HepG2 (cell line): ENCODE data around the gene MRPL51. TPM values are rescaled to one million over a fixed set of nuclear protein-coding genes. Genes with fewer than 3 reads are reported as not detected.

Experiments
- ATAC-seq: fragments of 200-7000 bp; cut with Tn5 transposase; 3 replicates; pipeline ENCODE4 v1.9.1; 2020; ENCODE audit warnings: mild to moderate bottlenecking, moderate library complexity
- BruUV-seq: library from RNA; stranded (reverse); fragments of 400-500 nt; replicated peaks from 2 replicates; lab custom pipeline; 2021; lab: Mats Ljungman, UMichigan
- CTCF ChIA-PET: fragments of 300-600 bp; formaldehyde crosslinking; extraction: SDS; loops from one replicate; lab custom pipeline; 2021; ENCODE audit warnings: low total read pairs, inconsistent platforms, low intra/inter-chr PET ratio; lab: Yijun Ruan, JAX
- POLR2A ChIA-PET: fragments of 350-600 bp; sonication (Branson Sonifier 250); formaldehyde crosslinking; loops from one replicate; lab custom pipeline; 2020; ENCODE audit warnings: antibody characterized with exemption, inconsistent platforms; lab: Yijun Ruan, JAX
- DNase-seq: peaks from one replicate; pipeline ENCODE4 v3.0.0-alpha.2; 2015; ENCODE audit warnings: low spot score
- FAIRE-seq: peaks from 3 replicates; lab custom pipeline; 2011; peaks lifted over from hg19 to GRCh38; lab: Jason Lieb, UNC
- H2AFZ ChIP-seq: one replicate; pipeline ENCODE4 v1.6.1; 2011; ENCODE audit warnings: low read length, inconsistent platforms
- H3K27ac ChIP-seq: fragments of 300-600 bp; 3 replicates; pipeline ENCODE4 v1.8.0; 2011; ENCODE audit warnings: mixed run types, mild to moderate bottlenecking, mixed read lengths, low read length, inconsistent platforms; ENCODE audit not compliant: insufficient read depth; ENCODE audit errors: extremely low read length
- H3K27me3 ChIP-seq, 2 experiments: fragments of 200-600 bp in 1 of 2; 2 replicates in 1 of 2; 3 replicates in 1 of 2; pipeline versions ENCODE4 v1.6.0 to v1.8.0; 2011; ENCODE audit warnings: low read length in 2 of 2, mild to moderate bottlenecking in 2 of 2, moderate library complexity in 2 of 2, inconsistent platforms in 1 of 2; ENCODE audit not compliant: insufficient read depth in 2 of 2, control insufficient read depth in 1 of 2
- H3K36me3 ChIP-seq, 2 experiments: fragments of 200-600 bp in 1 of 2; replicated peaks in 1 of 2; 2 replicates in 1 of 2; 3 replicates in 1 of 2; pipeline versions ENCODE4 v1.5.1 to v1.8.0; 2011; ENCODE audit warnings: low read length in 2 of 2, inconsistent platforms in 1 of 2; ENCODE audit not compliant: insufficient read depth in 2 of 2, control insufficient read depth in 1 of 2
- H3K4me1 ChIP-seq: 2 replicates; pipeline ENCODE4 v1.5.1; 2012; ENCODE audit warnings: low read length, inconsistent platforms; ENCODE audit not compliant: insufficient read depth
- H3K4me2 ChIP-seq: 2 replicates; pipeline ENCODE4 v1.6.0; 2011; ENCODE audit warnings: low read depth, low read length, inconsistent platforms
- H3K4me3 ChIP-seq, 3 experiments: fragments of 200-600 bp in 1 of 3; sonication (generic), shearing (Covaris generic) in 1 of 3; replicated peaks in 1 of 3; 2 replicates each; pipeline ENCODE4 v1.5.1; 2011 to 2016; ENCODE audit warnings: low read length in 3 of 3, inconsistent platforms in 2 of 3, low read depth in 2 of 3, mild to moderate bottlenecking in 2 of 3, control low read depth in 1 of 3, mixed read lengths in 1 of 3; ENCODE audit not compliant: insufficient read depth in 1 of 3
- H3K79me2 ChIP-seq: one replicate; pipeline ENCODE4 v1.6.1; 2011; ENCODE audit warnings: low read length, inconsistent platforms; ENCODE audit not compliant: insufficient read depth
- H3K9ac ChIP-seq: 2 replicates; pipeline ENCODE4 v1.6.0; 2011; ENCODE audit warnings: mild to moderate bottlenecking, low read depth, low read length, inconsistent platforms; ENCODE audit not compliant: insufficient read depth
- H3K9me3 ChIP-seq: 2 replicates; pipeline ENCODE4 v1.5.1; 2012; ENCODE audit warnings: mild to moderate bottlenecking, low read length
- H4K20me1 ChIP-seq: 2 replicates; pipeline ENCODE4 v1.6.0; 2011; ENCODE audit warnings: inconsistent platforms, mild to moderate bottlenecking, low read length, moderate library complexity; ENCODE audit not compliant: insufficient read depth
- AGO2 ChIP-seq: fragments of 200-400 bp; formaldehyde crosslinking; optimal IDR thresholded peaks from 2 replicates; pipeline ENCODE3; 2017; ENCODE audit warnings: mild to moderate bottlenecking, low read depth, low read length, moderate library complexity
- EP300 ChIP-seq, 3 experiments: sonication (generic) in 1 of 3; formaldehyde crosslinking in 1 of 3; IDR thresholded peaks; 2 replicates each; pipeline versions ENCODE4 v1.5.1 to v1.6.1; 2011 to 2020; ENCODE audit warnings: low read depth in 2 of 3, low read length in 2 of 3, borderline replicate concordance in 1 of 3, improper control_type of control experiment in 1 of 3, mild to moderate bottlenecking in 1 of 3, missing genetic modification reagents in 1 of 3, moderate library complexity in 1 of 3
- HDAC1 ChIP-seq: sonication (generic); formaldehyde crosslinking; IDR thresholded peaks from 2 replicates; pipeline ENCODE4 v1.5.1; 2020; ENCODE audit warnings: mild to moderate bottlenecking, missing genetic modification reagents
- PITX1 ChIP-seq: sonication (generic); formaldehyde crosslinking; IDR thresholded peaks from 2 replicates; pipeline ENCODE4 v1.5.1; 2020; ENCODE audit warnings: mild to moderate bottlenecking, missing genetic modification reagents
- SALL2 ChIP-seq: sonication (generic); formaldehyde crosslinking; IDR thresholded peaks from 2 replicates; pipeline ENCODE4 v1.8.1; 2023; ENCODE audit warnings: mild to moderate bottlenecking, missing genetic modification reagents, inconsistent platforms
- ZMYM4 ChIP-seq: sonication (generic); formaldehyde crosslinking; IDR thresholded peaks from 2 replicates; pipeline ENCODE4 v1.8.1; 2023; ENCODE audit warnings: mild to moderate bottlenecking, missing genetic modification reagents
- ZNF142 ChIP-seq: sonication (generic); formaldehyde crosslinking; IDR thresholded peaks from 2 replicates; pipeline ENCODE4 v1.4.0; 2020; ENCODE audit warnings: missing genetic modification reagents
- ZNF670 ChIP-seq: sonication (generic); formaldehyde crosslinking; IDR thresholded peaks from 2 replicates; pipeline ENCODE4 v1.8.0; 2022; ENCODE audit warnings: mild to moderate bottlenecking, missing genetic modification reagents, borderline replicate concordance
- ZNF691 ChIP-seq: sonication (generic); formaldehyde crosslinking; IDR thresholded peaks from 2 replicates; pipeline ENCODE4 v1.4.0; 2020; ENCODE audit warnings: missing genetic modification reagents, low read depth, mild to moderate bottlenecking, borderline replicate concordance
- WGBS: methylation state at CpG from one replicate; pipeline ENCODE4 v1.1.6; 2017; ENCODE audit warnings: low lambda C conversion rate; 5-methylcytosine and 5-hydroxymethylcytosine counted together
- in situ Hi-C: cut with HindIII; loops from 2 replicates; pipeline ENCODE4 v1.10.0; 2017; ENCODE audit warnings: low pct_unique_long_range_greater_than_20kb; ENCODE audit not compliant: extremely low pct_ligation_motif_present
- intact Hi-C: fragments of 100-400 bp; cut with micrococcal nuclease; formaldehyde crosslinking; loops from one replicate; pipeline ENCODE4 v1.10.0; 2022; ENCODE audit not compliant: unreplicated experiment
- polyA plus RNA-seq, 8 experiments: library from polyadenylated mRNA; depleted of rRNA in 3 of 8; stranded (reverse) in 7 of 8; unstranded in 1 of 8; fragments of >200 nt; fragmentation: Illumina TruSeq in 4 of 8; extraction: Trizol in 4 of 8; gene quantifications; 2 replicates each; pipeline versions ENCODE4 v1.2.1 to v1.2.3, GENCODE V29; 2011 to 2016; ENCODE audit warnings: low read depth in 4 of 8, missing spikeins in 1 of 8, mixed read lengths in 1 of 8; ENCODE audit not compliant: insufficient read depth in 1 of 8
- total RNA-seq, 5 experiments: library from RNA; depleted of rRNA; stranded (reverse); fragments of >200 nt; fragmentation: Illumina TruSeq; extraction: Trizol; gene quantifications; 2 replicates each; pipeline ENCODE4 v1.2.3, GENCODE V29; 2016; ENCODE audit warnings: low read depth in 1 of 5
- TF ChIP-seq, protein P1 (sequence below): sonication (generic); formaldehyde crosslinking; IDR thresholded peaks from 2 replicates; pipeline ENCODE4 v1.4.0; 2020; ENCODE audit warnings: missing genetic modification reagents

The MRPL51 gene
- total and polyA plus RNA-seq, 2 of the 13 experiments (the other 11 are each of a cell fraction or from before 2014, with no cell fraction given), result 64.8 to 278 TPM

DNA sequence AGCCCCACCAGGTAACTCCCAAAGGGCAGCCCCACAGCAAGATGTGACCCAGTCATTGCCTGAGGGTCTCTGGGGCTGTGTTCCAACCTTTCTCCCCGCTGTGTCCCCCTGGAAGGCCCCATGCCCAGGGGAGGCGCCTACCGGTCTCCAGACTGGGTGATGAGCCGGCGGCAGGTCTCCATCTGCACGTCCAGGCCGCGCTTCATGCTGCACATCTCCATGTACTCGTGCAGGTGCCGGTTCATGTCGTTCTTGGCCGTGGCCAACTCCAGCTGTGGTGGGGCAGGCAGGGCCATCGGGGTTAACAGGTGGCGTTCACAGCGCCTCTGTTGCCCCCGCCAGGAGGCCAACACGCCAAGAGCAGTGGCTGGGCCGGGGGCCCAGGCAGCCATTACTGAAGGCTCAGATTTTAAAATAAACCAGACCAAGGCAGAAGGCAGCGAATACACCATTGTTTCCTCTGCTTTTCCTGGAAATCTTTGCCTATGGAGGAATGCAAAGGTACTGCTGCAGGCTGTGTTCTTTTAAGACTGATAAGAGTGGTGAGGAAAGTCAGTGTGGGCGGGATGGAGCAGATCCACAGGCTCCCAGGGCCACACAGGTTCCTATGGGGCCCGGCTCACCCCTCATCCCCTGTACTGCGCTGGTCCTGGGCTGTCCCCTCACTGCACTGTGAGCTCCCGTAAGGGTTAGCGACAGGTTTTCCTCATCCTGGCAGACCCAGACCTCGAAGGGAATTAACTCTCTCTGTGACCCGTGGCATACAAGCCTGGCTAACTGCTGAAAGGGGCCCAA lies 48.5 kb upstream of the MRPL51 start:
- POLR2A ChIA-PET, result interaction anchor here (1.0 to 7.3 kb wide), 13 partner anchors 7 to 206 kb away, joined by 3 to 108 read pairs (median 8); partner anchors contain the start of genes GAPDH, IFFO1, LTBR and MRPL51
- H3K4me3 ChIP-seq, result peak overlapping the region in 2 of 3 experiments; percentile 3 to 32; a peak in 2 of 6 replicates
- peaks cover 45% of the 10 kb centered on the region for H3K4me1 ChIP-seq
- TSS peak; percentile 76 for BruUV-seq
- in situ Hi-C loops (no loop called here), intact Hi-C loops (no loop called here)
- H3K36me3 ChIP-seq, result peaks cover 3 to 26% of the 10 kb centered on the region in 2 experiments
- no peak overlapping the region for H2AFZ ChIP-seq
- H3K79me2 ChIP-seq, result peaks cover 3% of the 10 kb centered on the region
- H3K4me2 ChIP-seq, result peak overlapping the region; percentile 94
- peak; percentile 8 for ATAC-seq
- CTCF ChIA-PET, result interaction anchor here (0.8 kb wide), 1 partner anchor 14 kb away, joined by 3 read pairs; the partner anchor contains the start of gene IFFO1
- H3K9ac ChIP-seq, result peak overlapping the region; percentile 78
- H4K20me1 ChIP-seq, result peaks cover 21% of the 10 kb centered on the region
- DNase-seq, result no peak
- no peaks in the 10 kb centered on the region for H3K9me3 ChIP-seq
- no peaks in the 10 kb centered on the region for H3K27me3 ChIP-seq
- no peak for FAIRE-seq
- peak overlapping the region; percentile 93 for H3K27ac ChIP-seq
- WGBS, result 81% methylated on average over 17 of the region's 26 CpGs
- TF ChIP-seq PITX1 (0 out of 2 replicates have a peak, but pooled peaks have one; percentile 3), SALL2 (CRISPR knock-in tag) (0 out of 2 replicates have a peak, but pooled peaks have one; percentile 3), EP300 (IDR thresholded peaks at IDR 0.05; ENCODE audit: low read depth in 2 of 2, low read length in 2 of 2) (no peak), EP300 (CRISPR knock-in tag; IDR thresholded peaks at IDR 0.05; ENCODE audit: borderline replicate concordance) (0 out of 2 replicates have a peak, but pooled peaks have one; percentile 13), ZNF691 (CRISPR knock-in tag) (0 out of 2 replicates have a peak, but pooled peaks have one; percentile 4), ZNF142 (CRISPR knock-in tag) (0 out of 2 replicates have a peak, but pooled peaks have one; percentile 37), ZMYM4 (CRISPR knock-in tag) (no peak), ZNF670 (CRISPR knock-in tag) (no peak), AGO2 (peak; percentile 81), HDAC1 (CRISPR knock-in tag) (no peak)
- TF ChIP-seq, protein P1, sequence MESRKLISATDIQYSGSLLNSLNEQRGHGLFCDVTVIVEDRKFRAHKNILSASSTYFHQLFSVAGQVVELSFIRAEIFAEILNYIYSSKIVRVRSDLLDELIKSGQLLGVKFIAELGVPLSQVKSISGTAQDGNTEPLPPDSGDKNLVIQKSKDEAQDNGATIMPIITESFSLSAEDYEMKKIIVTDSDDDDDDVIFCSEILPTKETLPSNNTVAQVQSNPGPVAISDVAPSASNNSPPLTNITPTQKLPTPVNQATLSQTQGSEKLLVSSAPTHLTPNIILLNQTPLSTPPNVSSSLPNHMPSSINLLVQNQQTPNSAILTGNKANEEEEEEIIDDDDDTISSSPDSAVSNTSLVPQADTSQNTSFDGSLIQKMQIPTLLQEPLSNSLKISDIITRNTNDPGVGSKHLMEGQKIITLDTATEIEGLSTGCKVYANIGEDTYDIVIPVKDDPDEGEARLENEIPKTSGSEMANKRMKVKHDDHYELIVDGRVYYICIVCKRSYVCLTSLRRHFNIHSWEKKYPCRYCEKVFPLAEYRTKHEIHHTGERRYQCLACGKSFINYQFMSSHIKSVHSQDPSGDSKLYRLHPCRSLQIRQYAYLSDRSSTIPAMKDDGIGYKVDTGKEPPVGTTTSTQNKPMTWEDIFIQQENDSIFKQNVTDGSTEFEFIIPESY (CRISPR knock-in tag), result peak; percentile 81
